Activated CD8-positive, alpha-beta memory T cell treated with anti-CD3 and anti-CD28 coated beads, Interleukin-2, amount 50 U/mL, for 24 hours (primary cell): ENCODE results near the gene COQ5.

ENCODE experiments used
- DNase-seq: peaks from one replicate; pipeline ENCODE4 v3.0.0-alpha.2; 2020; ENCODE audit errors: extremely low read depth

Gene COQ5

DNA sequence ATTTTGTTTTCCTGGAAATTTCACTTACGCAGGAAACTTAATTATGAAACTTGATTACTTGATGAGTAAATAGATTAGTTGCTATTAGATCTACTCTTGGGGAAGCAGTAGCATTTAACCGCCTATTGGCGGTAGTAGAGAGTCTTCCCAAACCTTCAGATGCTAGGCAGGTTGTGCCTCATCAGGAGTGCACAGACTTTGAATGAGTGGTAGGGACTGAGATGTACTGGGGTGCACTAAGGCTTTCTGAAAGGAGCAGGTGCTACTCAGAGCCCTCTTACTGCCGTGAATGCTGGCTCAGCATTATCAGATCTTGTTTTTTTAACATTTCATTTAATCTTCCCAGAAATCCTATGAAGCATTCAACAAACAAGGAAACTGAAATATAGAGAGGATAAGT is 75.0 kb downstream of the COQ5 start:
- no peak for DNase-seq
